Progenitor cell of endocrine pancreas (in vitro differentiated cells): Measurements from ENCODE around the gene PLEKHG2. TPM values are rescaled to one million over a fixed set of nuclear protein-coding genes. Genes with fewer than 3 reads are reported as not detected.

ENCODE experiments used
- DNase-seq: peaks from one replicate; pipeline ENCODE4 v3.0.0; 2021; ENCODE audit warnings: low spot score; ENCODE audit not compliant: unreplicated experiment
- H3K27ac Mint-ChIP-seq: 2 replicates; pipeline ENCODE4 v1.8.0; 2021; ENCODE audit warnings: mild to moderate bottlenecking, moderate library complexity, mixed read lengths
- H3K27me3 Mint-ChIP-seq: 2 replicates; pipeline ENCODE4 v1.8.0; 2021; ENCODE audit warnings: mixed read lengths
- H3K36me3 Mint-ChIP-seq: 2 replicates; pipeline ENCODE4 v1.8.0; 2022; ENCODE audit warnings: mixed read lengths; ENCODE audit not compliant: insufficient read depth
- H3K4me1 Mint-ChIP-seq: 2 replicates; pipeline ENCODE4 v1.8.0; 2021; ENCODE audit warnings: low read depth, mixed read lengths
- H3K4me3 Mint-ChIP-seq: 2 replicates; pipeline ENCODE4 v1.8.0; 2021; ENCODE audit warnings: low read depth, mild to moderate bottlenecking, moderate library complexity, mixed read lengths
- H3K9me3 Mint-ChIP-seq: 2 replicates; pipeline ENCODE4 v1.8.0; 2021; ENCODE audit warnings: low read depth, mixed read lengths
- CTCF ChIP-seq: fragments of 200-600 bp; sonication (generic); IDR thresholded peaks from one replicate; pipeline ENCODE4 v1.5.0; 2021; ENCODE audit warnings: antibody characterized with exemption, mild to moderate bottlenecking; ENCODE audit not compliant: unreplicated experiment
- total RNA-seq: library from RNA; stranded (reverse); gene quantifications from 2 replicates; pipeline ENCODE4 v1.2.1, GENCODE V29; 2021

PLEKHG2 gene
- total RNA-seq, 1 donor from 2014 or later, result 162 TPM

GRCh38 chr19:39444598-39445195 is 32.2 kb downstream of the PLEKHG2 start:
- Mint-ChIP-seq H3K27me3 (no peaks in the 10 kb centered on the region), H3K9me3 (no peaks in the 10 kb centered on the region), H3K27ac (peak overlapping the region; percentile 100), H3K4me3 (peak overlapping the region; percentile 92), H3K36me3 (peaks cover 8% of the 10 kb centered on the region), H3K4me1 (peaks cover 16% of the 10 kb centered on the region)
- no peak for TF ChIP-seq CTCF
- DNase-seq, result no peak

GRCh38 chr19:39445196-39446111 is 33.0 kb downstream of the PLEKHG2 start, which contains the start of gene SUPT5H:
Gene SUPT5H, plus strand, starts transcription at chr19:39445582. Its CDS starts 309 bp downstream, at chr19:39445891.
- H3K27me3 Mint-ChIP-seq, result no peaks in the 10 kb centered on the region
- H3K36me3 Mint-ChIP-seq, result peaks cover 8% of the 10 kb centered on the region
- peak; percentile 90 for DNase-seq
- peaks cover 16% of the 10 kb centered on the region for H3K4me1 Mint-ChIP-seq
- H3K27ac Mint-ChIP-seq, result peak within 1 kb of the TSS; percentile 100
- TF ChIP-seq CTCF, result no peak
- no peaks in the 10 kb centered on the region for H3K9me3 Mint-ChIP-seq
- peak within 1 kb of the TSS; percentile 92 for H3K4me3 Mint-ChIP-seq

GRCh38 chr19:39446365-39447084 is 34.1 kb downstream of the PLEKHG2 start:
- no peak for TF ChIP-seq CTCF
- H3K27ac Mint-ChIP-seq, result peak overlapping the region; percentile 100
- H3K9me3 Mint-ChIP-seq, result no peaks in the 10 kb centered on the region
- H3K4me1 Mint-ChIP-seq, result peaks cover 16% of the 10 kb centered on the region
- H3K4me3 Mint-ChIP-seq, result peak overlapping the region; percentile 92
- H3K36me3 Mint-ChIP-seq, result peaks cover 8% of the 10 kb centered on the region
- DNase-seq, result no peak
- H3K27me3 Mint-ChIP-seq, result no peaks in the 10 kb centered on the region

- H3K36me3 Mint-ChIP-seq, result peaks cover 18% of the 10 kb centered on the region
- no peaks in the 10 kb centered on the region for H3K27me3 Mint-ChIP-seq
- no peaks in the 10 kb centered on the region for H3K9me3 Mint-ChIP-seq
- no peak overlapping the region for H3K4me3 Mint-ChIP-seq
- DNase-seq, result no peak
- no peak overlapping the region for H3K27ac Mint-ChIP-seq
- H3K4me1 Mint-ChIP-seq, result peaks cover 16% of the 10 kb centered on the region
- TF ChIP-seq CTCF, result no peak
These were observed 35.8 kb downstream of the PLEKHG2 start for GRCh38 chr19:39448271-39448670.
